Measurements from ENCODE around the gene RGS9BP.

DNA sequence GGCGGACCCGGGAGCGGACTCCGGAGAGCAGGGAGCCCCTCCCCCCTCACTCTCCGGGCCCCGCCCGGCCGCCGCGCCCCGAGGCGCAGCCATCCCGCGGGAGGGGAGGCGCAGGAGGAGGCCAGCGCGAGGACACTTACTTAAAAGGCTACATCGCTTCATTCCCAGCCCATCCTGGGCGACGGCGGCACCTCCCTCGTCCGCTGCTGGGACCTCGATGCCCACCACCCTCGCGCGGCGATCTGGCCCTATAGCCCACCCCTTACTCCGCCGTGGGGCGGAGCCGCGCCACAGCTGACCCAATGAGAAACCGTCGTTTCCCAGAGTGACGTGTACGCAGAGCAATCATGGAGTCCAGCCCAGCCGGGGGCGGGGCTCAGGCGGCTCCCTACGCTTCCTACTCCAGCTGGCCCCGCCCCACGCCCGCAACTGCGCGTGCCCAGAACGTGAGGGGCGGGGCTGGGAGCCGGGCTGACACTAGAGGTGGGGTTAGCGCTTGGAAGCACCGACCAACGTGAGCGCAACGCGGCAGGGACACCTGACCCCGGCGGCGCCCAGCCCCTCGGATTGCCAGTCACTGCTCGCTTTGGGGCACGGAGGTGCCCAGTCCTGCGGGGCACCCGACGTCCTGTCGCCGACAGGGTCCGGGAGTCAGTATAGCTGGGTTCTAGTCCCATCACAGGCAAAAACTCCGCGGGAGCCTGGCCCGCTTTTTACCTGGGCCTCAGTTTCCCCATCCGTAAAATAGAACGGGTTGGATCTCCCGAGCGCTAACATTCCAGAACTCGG, 523 bp upstream of the RGS9BP start, which contains the start of gene ANKRD27:
- TF ChIP-seq CTCF (IDR thresholded peaks at IDR 0.05) = no peak
- peak in 2 of 3 donors; percentile 5 to 23 for TF ChIP-seq POLR2AphosphoS5 (IDR thresholded peaks at IDR 0.05)
